ENCODE results near the gene MAD1L1.

MAD1L1 gene

GRCh38 chr7:1813394-1814088, 419.2 kb downstream of the MAD1L1 start:
- TF ChIP-seq GATA2 (IDR thresholded peaks at IDR 0.05; ENCODE audit: low read depth, low read length) (no peak), GATA3 (IDR thresholded peaks at IDR 0.05; ENCODE audit: low read depth, low read length) (no peak)

DNA sequence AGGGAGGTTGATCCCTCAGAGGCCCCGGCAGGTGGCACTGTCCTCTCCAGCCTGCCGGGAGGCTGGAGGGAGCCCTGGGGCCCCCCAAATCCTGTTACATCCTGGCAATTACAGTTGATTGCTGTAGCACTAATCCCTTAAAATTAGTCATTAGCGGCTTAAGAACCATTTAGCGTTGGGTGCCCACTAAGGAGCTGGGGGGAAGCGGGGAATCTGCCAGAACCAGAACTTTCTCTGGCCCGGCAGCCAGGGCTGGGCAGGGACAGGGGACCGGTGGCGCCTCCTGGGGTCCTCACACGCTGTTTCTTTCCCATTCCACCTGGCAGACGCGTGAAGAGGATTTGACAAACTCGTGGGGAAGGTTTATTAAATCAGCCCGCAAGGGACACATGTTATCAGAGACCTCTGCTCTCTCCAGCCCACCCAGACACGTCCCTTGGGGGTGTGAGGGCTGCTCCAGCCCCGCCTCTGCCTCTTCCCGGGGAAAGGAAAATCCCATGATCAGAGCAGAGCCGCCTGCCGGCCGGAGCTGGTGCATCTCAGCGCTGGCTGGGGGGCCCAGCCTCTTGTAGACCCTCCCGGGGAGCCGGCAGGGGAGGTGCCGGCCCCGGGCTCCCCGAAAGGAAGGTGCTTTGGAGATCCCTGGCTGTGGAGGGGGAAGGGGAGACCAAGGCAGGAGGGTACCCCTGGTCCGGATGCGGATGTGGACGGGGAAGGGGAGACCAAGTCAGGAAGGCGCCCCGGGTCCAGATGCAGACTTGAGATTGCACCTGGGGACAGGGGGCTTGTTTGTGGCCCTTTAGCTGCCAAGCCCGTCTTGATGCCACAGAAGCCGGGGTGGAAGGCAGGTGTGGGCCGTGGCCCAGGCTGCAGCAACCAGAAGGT, 420.0 kb downstream of the MAD1L1 start:
- TF ChIP-seq GATA2 (IDR thresholded peaks at IDR 0.05; ENCODE audit: low read depth, low read length) (0 out of 2 replicates have a peak, but pooled peaks have one; percentile 6), GATA3 (IDR thresholded peaks at IDR 0.05; ENCODE audit: low read depth, low read length) (no peak)

DNA sequence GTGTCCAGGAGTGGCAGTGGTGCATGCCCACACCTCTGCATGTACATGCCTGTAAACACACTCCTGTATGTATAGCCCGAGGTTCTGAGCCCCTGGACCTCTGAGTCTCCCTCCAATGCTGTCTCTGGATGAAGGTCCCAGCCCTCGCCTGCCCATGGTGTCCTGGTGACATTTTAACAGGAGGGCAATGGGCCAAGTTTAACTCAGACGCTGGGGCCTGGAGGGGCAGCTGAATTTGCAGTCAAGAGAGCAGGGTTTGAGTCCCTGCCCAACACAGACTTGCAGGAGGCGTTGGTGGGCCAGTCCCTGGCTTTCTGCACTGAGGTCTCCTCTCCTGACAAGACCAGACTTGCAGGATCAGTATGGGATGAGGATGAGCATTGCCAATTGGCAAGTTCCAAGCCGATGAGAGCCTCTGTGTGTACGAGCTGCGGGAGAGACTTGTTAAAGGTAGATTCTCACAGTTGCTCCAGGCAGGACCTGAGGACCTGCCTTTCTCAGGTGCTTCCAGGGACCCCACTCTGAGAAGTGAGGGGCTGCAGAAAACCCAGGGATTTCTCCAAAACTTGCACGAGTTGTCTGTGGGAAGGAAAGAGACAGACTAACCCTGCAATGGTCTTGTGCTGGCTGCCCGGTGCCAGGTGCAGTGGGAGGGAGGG, 420.8 kb downstream of the MAD1L1 start:
- TF ChIP-seq GATA3 (IDR thresholded peaks at IDR 0.05; ENCODE audit: low read depth, low read length): no peak
- TF ChIP-seq GATA2 (IDR thresholded peaks at IDR 0.05; ENCODE audit: low read depth, low read length): no peak

GRCh38 chr7:1810961-1811849, 421.5 kb downstream of the MAD1L1 start:
- TF ChIP-seq GATA3 (IDR thresholded peaks at IDR 0.05; ENCODE audit: low read depth, low read length) (no peak), GATA2 (IDR thresholded peaks at IDR 0.05; ENCODE audit: low read depth, low read length) (no peak)

DNA sequence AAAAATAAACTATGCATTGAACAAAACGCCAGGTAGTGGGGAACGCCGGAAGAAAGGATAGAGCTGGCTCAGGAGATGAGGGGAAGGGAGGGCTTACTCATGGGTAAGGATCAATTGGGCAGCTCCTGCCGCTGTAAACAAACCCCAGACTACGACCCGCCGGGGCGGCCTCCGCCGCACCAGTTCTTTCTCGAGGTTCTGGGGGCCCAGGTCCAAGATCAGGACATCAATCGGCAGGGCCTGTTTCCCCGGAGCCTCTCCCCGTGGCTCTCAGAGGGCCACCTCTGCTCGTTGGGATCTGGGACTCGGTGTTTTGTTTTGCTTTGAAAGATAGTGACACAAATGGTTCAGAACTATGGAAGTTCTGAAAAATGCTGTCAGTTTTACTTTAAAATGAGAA, 422.2 kb downstream of the MAD1L1 start:
- TF ChIP-seq GATA3 (IDR thresholded peaks at IDR 0.05; ENCODE audit: low read depth, low read length): no peak
- no peak for TF ChIP-seq GATA2 (IDR thresholded peaks at IDR 0.05; ENCODE audit: low read depth, low read length)

DNA sequence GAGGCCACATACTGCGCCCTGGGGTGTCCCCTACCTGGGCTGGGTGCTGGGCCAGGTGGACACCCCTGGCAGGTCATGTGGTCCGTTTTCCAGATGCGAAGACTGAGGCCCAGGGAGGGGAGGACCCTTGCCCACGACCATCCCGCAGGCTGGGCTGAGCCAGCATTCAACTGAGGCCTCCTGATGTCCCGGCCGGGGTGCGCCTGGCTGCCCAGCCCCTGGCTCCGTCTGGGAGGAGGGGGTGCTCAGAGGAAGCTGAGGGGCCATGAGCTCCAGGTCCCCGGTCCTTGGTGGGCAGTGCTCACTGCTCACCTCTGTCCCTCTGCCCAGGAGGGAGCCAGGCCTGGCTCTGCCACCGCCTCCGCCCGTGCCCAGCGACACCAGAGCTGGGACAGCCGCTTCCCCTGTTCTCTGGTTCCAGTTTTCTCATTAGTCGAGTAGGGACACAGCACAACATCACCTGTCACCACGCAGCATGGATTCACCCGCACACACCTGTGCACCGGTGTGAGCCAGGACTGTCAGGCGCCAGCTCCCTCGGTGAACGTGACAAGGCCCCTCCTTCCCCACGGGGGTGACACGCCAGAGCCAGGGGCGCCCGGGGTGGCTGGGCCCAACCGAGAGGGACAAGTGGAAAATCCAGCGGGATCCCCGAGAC, 423.0 kb downstream of the MAD1L1 start:
- TF ChIP-seq GATA3 (IDR thresholded peaks at IDR 0.05; ENCODE audit: low read depth, low read length): no peak
- TF ChIP-seq GATA2 (IDR thresholded peaks at IDR 0.05; ENCODE audit: low read depth, low read length): no peak

- TF ChIP-seq GATA2 (IDR thresholded peaks at IDR 0.05; ENCODE audit: low read depth, low read length) (no peak), GATA3 (IDR thresholded peaks at IDR 0.05; ENCODE audit: low read depth, low read length) (no peak)
These were observed 423.7 kb downstream of the MAD1L1 start for GRCh38 chr7:1809070-1809469.

GRCh38 chr7:1807821-1808600, 424.7 kb downstream of the MAD1L1 start:
- TF ChIP-seq GATA3 (IDR thresholded peaks at IDR 0.05; ENCODE audit: low read depth, low read length): no peak
- no peak for TF ChIP-seq GATA2 (IDR thresholded peaks at IDR 0.05; ENCODE audit: low read depth, low read length)

GRCh38 chr7:1806354-1806753, 426.4 kb downstream of the MAD1L1 start:
- no peak for TF ChIP-seq GATA2 (IDR thresholded peaks at IDR 0.05; ENCODE audit: low read depth, low read length)
- no peak for TF ChIP-seq GATA3 (IDR thresholded peaks at IDR 0.05; ENCODE audit: low read depth, low read length)

- TF ChIP-seq GATA2 (IDR thresholded peaks at IDR 0.05; ENCODE audit: low read depth, low read length): no peak
- TF ChIP-seq GATA3 (IDR thresholded peaks at IDR 0.05; ENCODE audit: low read depth, low read length): no peak
These were observed 428.4 kb downstream of the MAD1L1 start for GRCh38 chr7:1804310-1804709.

DNA sequence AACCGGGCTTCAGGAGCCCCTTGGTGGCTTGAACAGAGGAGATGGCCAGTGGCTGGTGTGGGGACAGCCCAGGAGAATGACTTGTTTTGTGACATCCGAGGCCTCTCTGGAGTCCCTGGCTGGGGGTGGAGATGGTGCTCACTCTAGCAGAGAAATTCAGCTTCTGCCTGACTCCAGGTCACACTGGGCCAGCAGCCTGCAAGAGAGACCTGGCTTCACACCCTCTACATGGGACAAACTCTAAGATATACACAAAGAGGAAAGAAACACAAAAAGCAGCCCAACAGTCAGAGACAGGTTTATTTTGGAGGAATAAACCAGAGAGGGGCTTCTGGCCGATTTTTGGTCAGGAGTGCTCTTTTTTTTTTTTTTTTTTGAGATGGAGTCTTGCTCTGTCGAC, 429.8 kb downstream of the MAD1L1 start:
- TF ChIP-seq GATA2 (IDR thresholded peaks at IDR 0.05; ENCODE audit: low read depth, low read length) (no peak), GATA3 (IDR thresholded peaks at IDR 0.05; ENCODE audit: low read depth, low read length) (no peak)

DNA sequence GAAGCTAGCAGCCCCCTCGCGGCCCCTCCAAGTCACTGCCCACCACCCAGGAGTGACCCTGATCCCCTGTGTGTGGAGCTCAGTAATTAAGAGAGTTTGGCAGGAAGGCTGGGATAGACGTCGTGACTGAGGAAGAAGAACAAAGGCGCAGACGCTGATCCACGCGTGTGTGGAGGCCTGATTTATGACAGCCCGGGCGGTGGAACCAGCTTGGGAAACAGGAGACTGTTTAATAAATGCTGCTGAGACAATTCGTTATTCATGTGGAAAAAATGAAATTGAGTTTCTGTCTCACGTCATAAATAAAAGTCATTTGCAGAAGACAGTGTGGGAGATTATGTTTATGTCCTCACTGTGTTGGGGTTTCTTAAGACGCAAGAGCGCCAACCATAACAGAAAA, 431.8 kb downstream of the MAD1L1 start:
- no peak for TF ChIP-seq GATA3 (IDR thresholded peaks at IDR 0.05; ENCODE audit: low read depth, low read length)
- no peak for TF ChIP-seq GATA2 (IDR thresholded peaks at IDR 0.05; ENCODE audit: low read depth, low read length)
